Loucy (cell line): ENCODE data around the gene LTBP2.

ENCODE experiments used
- H2AFZ ChIP-seq: fragments of 200-600 bp; sonication (generic); 2 replicates; pipeline ENCODE4 v1.6.0; 2016; ENCODE audit warnings: antibody characterized with exemption, mild to moderate bottlenecking, low read length, moderate library complexity
- H3F3A ChIP-seq: fragments of 200-600 bp; 2 replicates; pipeline ENCODE4 v1.6.0; 2016; ENCODE audit warnings: antibody characterized with exemption, low read depth, mild to moderate bottlenecking
- H3K27me3 ChIP-seq: fragments of 200-600 bp; sonication (generic); 2 replicates; pipeline ENCODE4 v1.6.1; 2014; ENCODE audit warnings: low read length, mild to moderate bottlenecking; ENCODE audit not compliant: insufficient read depth, poor library complexity, severe bottlenecking
- H3K36me3 ChIP-seq: fragments of 200-600 bp; sonication (generic); 2 replicates; pipeline ENCODE4 v1.6.1; 2016; ENCODE audit warnings: low read length; ENCODE audit not compliant: insufficient read depth
- H3K4me1 ChIP-seq: fragments of 200-600 bp; sonication (generic); 2 replicates; pipeline ENCODE4 v1.5.1; 2014; ENCODE audit warnings: low read length, mild to moderate bottlenecking; ENCODE audit not compliant: insufficient read depth, poor library complexity, severe bottlenecking
- H3K4me2 ChIP-seq: fragments of 200-600 bp; sonication (generic); 2 replicates; pipeline ENCODE4 v1.6.0; 2014; ENCODE audit warnings: antibody characterized with exemption, low read length, low read depth, mild to moderate bottlenecking; ENCODE audit not compliant: poor library complexity, severe bottlenecking
- H3K4me3 ChIP-seq: fragments of 200-600 bp; sonication (generic); 2 replicates; pipeline ENCODE4 v1.5.1; 2014; ENCODE audit warnings: low read length, mild to moderate bottlenecking, mixed read lengths; ENCODE audit not compliant: poor library complexity, severe bottlenecking
- H3K79me2 ChIP-seq: fragments of 200-600 bp; sonication (generic); 2 replicates; pipeline ENCODE4 v1.6.1; 2014; ENCODE audit warnings: low read length; ENCODE audit not compliant: insufficient read depth
- H3K9ac ChIP-seq: fragments of 200-600 bp; sonication (generic); 2 replicates; pipeline ENCODE4 v1.6.0; 2014; ENCODE audit warnings: mild to moderate bottlenecking, low read depth, low read length, moderate library complexity; ENCODE audit not compliant: poor library complexity, severe bottlenecking
- H3K9me2 ChIP-seq: fragments of 200-600 bp; sonication (generic); replicated peaks from 2 replicates; pipeline ENCODE4 v1.6.1; 2016; ENCODE audit warnings: low read depth, low read length, mixed read lengths
- H3K9me3 ChIP-seq: fragments of 200-600 bp; sonication (generic); 2 replicates; pipeline ENCODE4 v1.6.1; 2014; ENCODE audit warnings: mild to moderate bottlenecking, antibody characterized with exemption, low read length, low read depth; ENCODE audit not compliant: insufficient read depth
- H4K20me1 ChIP-seq: fragments of 200-600 bp; sonication (generic); 2 replicates; pipeline ENCODE4 v1.6.0; 2014; ENCODE audit warnings: antibody characterized with exemption, low read length, mild to moderate bottlenecking; ENCODE audit not compliant: insufficient read depth, poor library complexity, severe bottlenecking
- CTCF ChIP-seq: fragments of 200-600 bp; sonication (generic); conservative IDR thresholded peaks from 2 replicates; pipeline ENCODE4 v1.5.1; 2014; ENCODE audit warnings: mild to moderate bottlenecking, antibody characterized with exemption, low read length
- EZH2phosphoT487 ChIP-seq: fragments of 200-600 bp; IDR thresholded peaks from 2 replicates; pipeline ENCODE4 v1.6.1; 2018; ENCODE audit warnings: antibody characterized with exemption, mild to moderate bottlenecking, moderate library complexity, borderline replicate concordance

The LTBP2 gene

GRCh38 chr14:74584951-74585350 is 27.1 kb downstream of the LTBP2 start:
- H3K4me1 ChIP-seq: no peaks in the 10 kb centered on the region
- H3K9me2 ChIP-seq: no peaks in the 10 kb centered on the region
- H3F3A ChIP-seq: no peaks in the 10 kb centered on the region
- H3K9ac ChIP-seq: no peak overlapping the region
- H4K20me1 ChIP-seq: no peaks in the 10 kb centered on the region
- no peaks in the 10 kb centered on the region for H3K27me3 ChIP-seq
- H3K36me3 ChIP-seq: no peaks in the 10 kb centered on the region
- no peak overlapping the region for H3K4me3 ChIP-seq
- H3K4me2 ChIP-seq: no peak overlapping the region
- no peak overlapping the region for H2AFZ ChIP-seq
- H3K79me2 ChIP-seq: no peaks in the 10 kb centered on the region
- TF ChIP-seq EZH2phosphoT487 (no peak), CTCF (no peak)
- H3K9me3 ChIP-seq: no peaks in the 10 kb centered on the region

- Histone ChIP-seq H3F3A (no peaks in the 10 kb centered on the region), H3K36me3 (no peaks in the 10 kb centered on the region), H3K9me3 (no peaks in the 10 kb centered on the region), H2AFZ (no peak overlapping the region), H3K9me2 (no peaks in the 10 kb centered on the region), H3K27me3 (no peaks in the 10 kb centered on the region), H3K9ac (no peak overlapping the region), H3K4me1 (no peaks in the 10 kb centered on the region), H3K79me2 (no peaks in the 10 kb centered on the region), H4K20me1 (no peaks in the 10 kb centered on the region), H3K4me2 (no peak overlapping the region), H3K4me3 (no peak overlapping the region)
- TF ChIP-seq EZH2phosphoT487: no peak
- TF ChIP-seq CTCF: no peak
These were observed 28.2 kb downstream of the LTBP2 start for GRCh38 chr14:74583689-74584434.

- no peaks in the 10 kb centered on the region for H3K9me2 ChIP-seq
- no peak overlapping the region for H3K9ac ChIP-seq
- no peak overlapping the region for H2AFZ ChIP-seq
- H3K9me3 ChIP-seq: no peaks in the 10 kb centered on the region
- H3K79me2 ChIP-seq: no peaks in the 10 kb centered on the region
- H3K27me3 ChIP-seq: no peaks in the 10 kb centered on the region
- H3K4me1 ChIP-seq: no peaks in the 10 kb centered on the region
- TF ChIP-seq CTCF (no peak), EZH2phosphoT487 (no peak)
- H3K4me2 ChIP-seq: no peak overlapping the region
- no peak overlapping the region for H3K4me3 ChIP-seq
- no peaks in the 10 kb centered on the region for H3K36me3 ChIP-seq
- no peaks in the 10 kb centered on the region for H3F3A ChIP-seq
- H4K20me1 ChIP-seq: no peaks in the 10 kb centered on the region
These were observed 29.0 kb downstream of the LTBP2 start for GRCh38 chr14:74582910-74583581.
